ENCODE data around the gene USP31. TPM values are rescaled to one million over a fixed set of nuclear protein-coding genes. Genes with fewer than 3 reads are reported as not detected.

The USP31 gene
- total and polyA plus RNA-seq, 2 of the 13 experiments (the other 11 are each of a cell fraction or from before 2014, with no cell fraction given), result 22.5 to 23.3 TPM

- 0 out of 2 replicates have a peak, but pooled peaks have one; percentile 83 for TF ChIP-seq ZNF724P (CRISPR knock-in tag; IDR thresholded peaks at IDR 0.05; ENCODE audit: borderline replicate concordance)
- no peak for TF ChIP-seq SRSF1 (optimal IDR thresholded peaks at IDR 0.05; ENCODE audit: low read depth, low read length)
- TF ChIP-seq KLF9 (CRISPR knock-in tag; IDR thresholded peaks at IDR 0.05; ENCODE audit: low read depth), result no peak; the same call in 1 of the 2 replicates
- TF ChIP-seq RNF219 (CRISPR knock-in tag; IDR thresholded peaks at IDR 0.05), result no peak
- no peak for TF ChIP-seq ZEB1 (IDR thresholded peaks at IDR 0.05; ENCODE audit: insufficient replicate concordance, low read depth)
- TF ChIP-seq HINFP (CRISPR knock-in tag; IDR thresholded peaks at IDR 0.05; ENCODE audit: low read depth), result peak; percentile 95
- TF ChIP-seq SRSF9 (IDR thresholded peaks at IDR 0.05; ENCODE audit: borderline replicate concordance, insufficient read depth, low read depth, low read length, poor library complexity, severe bottlenecking), result no peak
- TF ChIP-seq, protein P1, sequence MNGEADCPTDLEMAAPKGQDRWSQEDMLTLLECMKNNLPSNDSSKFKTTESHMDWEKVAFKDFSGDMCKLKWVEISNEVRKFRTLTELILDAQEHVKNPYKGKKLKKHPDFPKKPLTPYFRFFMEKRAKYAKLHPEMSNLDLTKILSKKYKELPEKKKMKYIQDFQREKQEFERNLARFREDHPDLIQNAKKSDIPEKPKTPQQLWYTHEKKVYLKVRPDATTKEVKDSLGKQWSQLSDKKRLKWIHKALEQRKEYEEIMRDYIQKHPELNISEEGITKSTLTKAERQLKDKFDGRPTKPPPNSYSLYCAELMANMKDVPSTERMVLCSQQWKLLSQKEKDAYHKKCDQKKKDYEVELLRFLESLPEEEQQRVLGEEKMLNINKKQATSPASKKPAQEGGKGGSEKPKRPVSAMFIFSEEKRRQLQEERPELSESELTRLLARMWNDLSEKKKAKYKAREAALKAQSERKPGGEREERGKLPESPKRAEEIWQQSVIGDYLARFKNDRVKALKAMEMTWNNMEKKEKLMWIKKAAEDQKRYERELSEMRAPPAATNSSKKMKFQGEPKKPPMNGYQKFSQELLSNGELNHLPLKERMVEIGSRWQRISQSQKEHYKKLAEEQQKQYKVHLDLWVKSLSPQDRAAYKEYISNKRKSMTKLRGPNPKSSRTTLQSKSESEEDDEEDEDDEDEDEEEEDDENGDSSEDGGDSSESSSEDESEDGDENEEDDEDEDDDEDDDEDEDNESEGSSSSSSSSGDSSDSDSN (CRISPR knock-in tag; IDR thresholded peaks at IDR 0.05), result peak; percentile 93
- TF ChIP-seq ZNF143 (CRISPR knock-in tag; IDR thresholded peaks at IDR 0.05), result peak; percentile 81
- no peak for TF ChIP-seq ZNF703 (CRISPR knock-in tag; IDR thresholded peaks at IDR 0.05; ENCODE audit: borderline replicate concordance)
- TF ChIP-seq ZNF839 (CRISPR knock-in tag; IDR thresholded peaks at IDR 0.05; ENCODE audit: borderline replicate concordance), result peak; percentile 68; the same call in 1 of the 2 replicates
- TF ChIP-seq PHF5A (CRISPR knock-in tag; IDR thresholded peaks at IDR 0.05; ENCODE audit: low read depth, unreplicated experiment), result peak; percentile 97
- TF ChIP-seq, protein P2, sequence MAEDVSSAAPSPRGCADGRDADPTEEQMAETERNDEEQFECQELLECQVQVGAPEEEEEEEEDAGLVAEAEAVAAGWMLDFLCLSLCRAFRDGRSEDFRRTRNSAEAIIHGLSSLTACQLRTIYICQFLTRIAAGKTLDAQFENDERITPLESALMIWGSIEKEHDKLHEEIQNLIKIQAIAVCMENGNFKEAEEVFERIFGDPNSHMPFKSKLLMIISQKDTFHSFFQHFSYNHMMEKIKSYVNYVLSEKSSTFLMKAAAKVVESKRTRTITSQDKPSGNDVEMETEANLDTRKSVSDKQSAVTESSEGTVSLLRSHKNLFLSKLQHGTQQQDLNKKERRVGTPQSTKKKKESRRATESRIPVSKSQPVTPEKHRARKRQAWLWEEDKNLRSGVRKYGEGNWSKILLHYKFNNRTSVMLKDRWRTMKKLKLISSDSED (CRISPR knock-in tag; IDR thresholded peaks at IDR 0.05), result no peak
- TF ChIP-seq PHF21A (CRISPR knock-in tag; IDR thresholded peaks at IDR 0.05), result peak; percentile 76
- TF ChIP-seq, protein P3, sequence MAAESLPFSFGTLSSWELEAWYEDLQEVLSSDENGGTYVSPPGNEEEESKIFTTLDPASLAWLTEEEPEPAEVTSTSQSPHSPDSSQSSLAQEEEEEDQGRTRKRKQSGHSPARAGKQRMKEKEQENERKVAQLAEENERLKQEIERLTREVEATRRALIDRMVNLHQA (CRISPR knock-in tag; IDR thresholded peaks at IDR 0.05), result peak; percentile 52; the same call in 1 of the 2 replicates
- peak; percentile 58; the same call in 1 of the 2 replicates for TF ChIP-seq JUN (CRISPR knock-in tag; IDR thresholded peaks at IDR 0.05)
- TF ChIP-seq ATF1 (CRISPR knock-in tag; IDR thresholded peaks at IDR 0.05), result no peak
- TF ChIP-seq, protein P4, sequence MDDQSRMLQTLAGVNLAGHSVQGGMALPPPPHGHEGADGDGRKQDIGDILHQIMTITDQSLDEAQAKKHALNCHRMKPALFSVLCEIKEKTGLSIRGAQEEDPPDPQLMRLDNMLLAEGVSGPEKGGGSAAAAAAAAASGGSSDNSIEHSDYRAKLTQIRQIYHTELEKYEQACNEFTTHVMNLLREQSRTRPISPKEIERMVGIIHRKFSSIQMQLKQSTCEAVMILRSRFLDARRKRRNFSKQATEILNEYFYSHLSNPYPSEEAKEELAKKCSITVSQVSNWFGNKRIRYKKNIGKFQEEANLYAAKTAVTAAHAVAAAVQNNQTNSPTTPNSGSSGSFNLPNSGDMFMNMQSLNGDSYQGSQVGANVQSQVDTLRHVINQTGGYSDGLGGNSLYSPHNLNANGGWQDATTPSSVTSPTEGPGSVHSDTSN (CRISPR knock-in tag; IDR thresholded peaks at IDR 0.05; ENCODE audit: borderline replicate concordance), result no peak
- TF ChIP-seq SMARCE1 (IDR thresholded peaks at IDR 0.05; ENCODE audit: borderline replicate concordance), result no peak
- TF ChIP-seq TMF1 (CRISPR knock-in tag; IDR thresholded peaks at IDR 0.05; ENCODE audit: low read depth), result peak; percentile 62; the same call in 1 of the 2 replicates
Observed at GRCh38 chr16:23149267-23149992, at the start of gene USP31 (continued).

All from HepG2 (cell line).